A549 (cell line): ENCODE data around the gene POU4F1. TPM values are rescaled to one million over a fixed set of nuclear protein-coding genes. Genes with fewer than 3 reads are reported as not detected.

Experiments used
- ATAC-seq, 2 experiments: fragments of 200-7000 bp in 1 of 2; fragments of >200 bp in 1 of 2; cut with Nextera tagmentation in 1 of 2; cut with Tn5 transposase in 1 of 2; 3 replicates each; pipeline versions ENCODE4 v1.8.0 to v1.9.1; 2018 to 2020; ENCODE audit warnings: mild to moderate bottlenecking in 1 of 2, moderate library complexity in 1 of 2
- CTCF ChIA-PET: fragments of 300-600 bp; sonication (Branson Sonifier 250); formaldehyde crosslinking; extraction: SDS; loops from one replicate; lab custom pipeline; 2021; ENCODE audit warnings: antibody characterized with exemption, inconsistent platforms; lab: Yijun Ruan, JAX
- POLR2A ChIA-PET: fragments of 350-600 bp; formaldehyde crosslinking; extraction: SDS; loops from one replicate; lab custom pipeline; 2021; ENCODE audit warnings: antibody characterized with exemption, inconsistent platforms; lab: Yijun Ruan, JAX
- DNase-seq, 2 experiments: peaks; one replicate each; pipeline versions ENCODE4 v3.0.0 to v3.0.0-alpha.2; 2011 to 2016; ENCODE audit warnings: low read depth in 1 of 2, low spot score in 1 of 2
- FAIRE-seq: peaks from 2 replicates; lab custom pipeline; 2011; peaks lifted over from hg19 to GRCh38; lab: Jason Lieb, UNC
- H3K27ac ChIP-seq, 2 experiments: fragments of >200 bp; sonication (Bioruptor Twin); formaldehyde crosslinking; 3 replicates each; pipeline ENCODE4 v1.5.1; 2016 to 2017
- H3K4me1 ChIP-seq: fragments of >200 bp; sonication (Bioruptor Twin); formaldehyde crosslinking; 3 replicates; pipeline ENCODE4 v1.6.1; 2016
- H3K4me2 ChIP-seq: fragments of >200 bp; sonication (Bioruptor Twin); formaldehyde crosslinking; 3 replicates; pipeline ENCODE4 v1.6.1; 2016
- H3K4me3 ChIP-seq: fragments of >200 bp; sonication (Bioruptor Twin); formaldehyde crosslinking; 3 replicates; pipeline ENCODE4 v1.5.1; 2016
- H3K9me3 ChIP-seq: fragments of >200 bp; sonication (Bioruptor Twin); formaldehyde crosslinking; 3 replicates; pipeline ENCODE4 v1.6.1; 2016
- ATOH8 ChIP-seq: fragments of 250-450 bp; sonication (Bioruptor Pico); IDR thresholded peaks from 2 replicates; pipeline ENCODE4 v1.5.0; 2020; ENCODE audit warnings: low read depth, mild to moderate bottlenecking, moderate library complexity
- BHLHE40 ChIP-seq: IDR thresholded peaks from 2 replicates; pipeline ENCODE4 v1.6.1; 2012; ENCODE audit warnings: low read depth, low read length, inconsistent platforms
- CBX8 ChIP-seq: fragments of 200-600 bp; sonication (generic); IDR thresholded peaks from 2 replicates; pipeline ENCODE4 v1.6.1; 2016
- CHD2 ChIP-seq: fragments of 150-350 bp; IDR thresholded peaks from 2 replicates; pipeline ENCODE4 v1.6.1; 2014; ENCODE audit warnings: low read length; ENCODE audit not compliant: partially characterized antibody
- EHF ChIP-seq: fragments of 250-450 bp; sonication (Bioruptor Pico); IDR thresholded peaks from 2 replicates; pipeline ENCODE4 v1.5.0; 2020; ENCODE audit warnings: mild to moderate bottlenecking
- ESRRA ChIP-seq: fragments of 150-350 bp; IDR thresholded peaks from 2 replicates; pipeline ENCODE4 v1.6.1; 2014; ENCODE audit warnings: mild to moderate bottlenecking, low read length, borderline replicate concordance
- FOSB ChIP-seq: fragments of 250-450 bp; sonication (Bioruptor Pico); IDR thresholded peaks from 2 replicates; pipeline ENCODE4 v1.5.0; 2020; ENCODE audit warnings: mild to moderate bottlenecking, moderate library complexity
- FOSL2 ChIP-seq, 2 experiments: fragments of 450-650 bp in 1 of 2; fragments of >200 bp in 1 of 2; sonication (Bioruptor Twin) in 1 of 2; formaldehyde crosslinking; IDR thresholded peaks; 2 replicates each; pipeline versions ENCODE4 v1.5.0 to v1.6.1; 2016 to 2020; ENCODE audit warnings: mild to moderate bottlenecking in 1 of 2, moderate library complexity in 1 of 2
- HEYL ChIP-seq: fragments of 250-450 bp; sonication (Bioruptor Pico); IDR thresholded peaks from 2 replicates; pipeline ENCODE4 v1.8.0; 2021; ENCODE audit warnings: mild to moderate bottlenecking, moderate library complexity
- HMGXB4 ChIP-seq: fragments of 250-450 bp; sonication (Bioruptor Pico); IDR thresholded peaks from 2 replicates; pipeline ENCODE4 v1.5.0; 2021; ENCODE audit warnings: mild to moderate bottlenecking, moderate library complexity, borderline replicate concordance
- KDM1A ChIP-seq: fragments of 200-600 bp; sonication (generic); IDR thresholded peaks from 2 replicates; pipeline ENCODE4 v1.6.1; 2016; ENCODE audit warnings: low read depth, mild to moderate bottlenecking
- KDM5A ChIP-seq: fragments of 200-600 bp; sonication (generic); IDR thresholded peaks from 2 replicates; pipeline ENCODE4 v1.6.1; 2016; ENCODE audit warnings: antibody characterized with exemption, mild to moderate bottlenecking
- MAFK ChIP-seq: fragments of 450-650 bp; IDR thresholded peaks from 2 replicates; pipeline ENCODE4 v1.6.1; 2014; ENCODE audit not compliant: partially characterized antibody
- MAX ChIP-seq: IDR thresholded peaks from 2 replicates; pipeline ENCODE4 v1.6.1; 2012
- NPAS2 ChIP-seq: fragments of 250-450 bp; sonication (Bioruptor Pico); IDR thresholded peaks from 2 replicates; pipeline ENCODE4 v1.8.0; 2022; ENCODE audit warnings: mild to moderate bottlenecking, moderate library complexity, borderline replicate concordance
- REST ChIP-seq: fragments of 200-600 bp; sonication (generic); IDR thresholded peaks from 2 replicates; pipeline ENCODE4 v1.6.1; 2016; ENCODE audit warnings: antibody characterized with exemption, mild to moderate bottlenecking, moderate library complexity
- SREBF2 ChIP-seq: fragments of 450-650 bp; IDR thresholded peaks from 2 replicates; pipeline ENCODE4 v1.6.1; 2014; ENCODE audit warnings: mild to moderate bottlenecking, moderate library complexity
- ZNF302 ChIP-seq: fragments of 250-450 bp; sonication (Bioruptor Pico); IDR thresholded peaks from 2 replicates; pipeline ENCODE4 v1.9.0; 2021; ENCODE audit warnings: inconsistent platforms, mild to moderate bottlenecking, moderate library complexity
- WGBS: methylation state at CpG from one replicate; pipeline ENCODE4 v1.1.6; 2017; ENCODE audit errors: missing lambda C conversion rate; 5-methylcytosine and 5-hydroxymethylcytosine counted together
- polyA plus RNA-seq, 4 experiments: library from polyadenylated mRNA; depleted of rRNA in 3 of 4; stranded (reverse); fragments of >200 nt; fragmentation: RNase III in 1 of 4; extraction: RNeasy Plus Mini Kit Qiagen cat#74134 plus additional on column Dnase treatment in 1 of 4; gene quantifications; 2 replicates in 3 of 4; 3 replicates in 1 of 4; pipeline ENCODE4 v1.2.3, GENCODE V29; 2011 to 2017

Gene POU4F1
- polyA plus RNA-seq, 2 of the 4 experiments (the other 2 are of a cell fraction): 1.2 to 1.5 TPM

- TF ChIP-seq NPAS2 (CRISPR knock-in tag) (no peak), FOSL2 (IDR thresholded peaks at IDR 0.05) (no peak), FOSL2 (CRISPR knock-in tag; IDR thresholded peaks at IDR 0.05) (no peak), HMGXB4 (CRISPR knock-in tag) (no peak), SREBF2 (no peak), EHF (CRISPR knock-in tag) (no peak)
- Histone ChIP-seq H3K4me3 (no peak overlapping the region), H3K4me1 (no peaks in the 10 kb centered on the region), H3K27ac (no peak overlapping the region), H3K4me2 (no peak overlapping the region), H3K9me3 (no peaks in the 10 kb centered on the region)
- POLR2A ChIA-PET: no interaction called here
- CTCF ChIA-PET: interaction anchor here (1.4 kb wide), 1 partner anchor 17 kb away, joined by 5 read pairs; no protein-coding TSS in a partner anchor
- DNase-seq (no peak), ATAC-seq (no peak), FAIRE-seq (no peak)
- 88% methylated on average over 3 of the region's 3 CpGs for WGBS
These were observed 7.7 kb upstream of the POU4F1 start for GRCh38 chr13:78611040-78611439.

GRCh38 chr13:78610381-78610883 is 7.1 kb upstream of the POU4F1 start:
- POLR2A ChIA-PET: no interaction called here
- no peak overlapping the region for H3K4me2 ChIP-seq
- no peak for DNase-seq
- no peak overlapping the region for H3K4me3 ChIP-seq
- TF ChIP-seq ATOH8 (CRISPR knock-in tag) (no peak), BHLHE40 (no peak), CHD2 (no peak), ESRRA (no peak), ZNF302 (CRISPR knock-in tag) (no peak), KDM5A (no peak), NPAS2 (CRISPR knock-in tag) (no peak), HEYL (CRISPR knock-in tag) (no peak), HMGXB4 (CRISPR knock-in tag) (no peak), MAFK (no peak), KDM1A (no peak), REST (no peak), MAX (no peak), CBX8 (no peak), FOSB (CRISPR knock-in tag) (no peak)
- TF ChIP-seq, all 56 proteins: peak for 0
- 85% methylated on average over 4 of the region's 4 CpGs for WGBS
- CTCF ChIA-PET: interaction anchor here (1.4 kb wide), 1 partner anchor 18 kb away, joined by 5 read pairs; no protein-coding TSS in a partner anchor
- no peaks in the 10 kb centered on the region for H3K9me3 ChIP-seq
- no peak for ATAC-seq
- H3K27ac ChIP-seq: no peak overlapping the region
- no peak for FAIRE-seq
- no peaks in the 10 kb centered on the region for H3K4me1 ChIP-seq
